ENCODE measurements around the gene PARD3B.

Gene PARD3B

GRCh38 chr2:204876311-204876710, 331.0 kb downstream of the PARD3B start:
- Histone ChIP-seq H3K4me3 (ENCODE audit: low read length) (no peak overlapping the region), H3K27me3 (ENCODE audit: control insufficient read depth, low read length) (no peaks in the 10 kb centered on the region), H3K27ac (ENCODE audit: low read depth, low read length) (no peak overlapping the region), H3K9me2 (replicated peaks; ENCODE audit: control insufficient read depth, low read length) (no peaks in the 10 kb centered on the region), H3K4me2 (ENCODE audit: low read length) (no peak overlapping the region), H3K4me1 (ENCODE audit: control insufficient read depth, low read length) (no peaks in the 10 kb centered on the region), H3F3A (ENCODE audit: control insufficient read depth, insufficient read depth) (no peaks in the 10 kb centered on the region), H3K79me2 (ENCODE audit: control insufficient read depth, low read length) (no peaks in the 10 kb centered on the region), H3K36me3 (ENCODE audit: control insufficient read depth, low read length) (no peaks in the 10 kb centered on the region), H4K20me1 (ENCODE audit: control insufficient read depth, insufficient read depth, low read depth, low read length) (no peaks in the 10 kb centered on the region), H3K9me3 (ENCODE audit: control insufficient read depth, insufficient read depth, low read length) (no peaks in the 10 kb centered on the region)
- TF ChIP-seq EZH2phosphoT487 (IDR thresholded peaks at IDR 0.05; ENCODE audit: borderline replicate concordance, low read length): no peak
- TF ChIP-seq, protein P1, sequence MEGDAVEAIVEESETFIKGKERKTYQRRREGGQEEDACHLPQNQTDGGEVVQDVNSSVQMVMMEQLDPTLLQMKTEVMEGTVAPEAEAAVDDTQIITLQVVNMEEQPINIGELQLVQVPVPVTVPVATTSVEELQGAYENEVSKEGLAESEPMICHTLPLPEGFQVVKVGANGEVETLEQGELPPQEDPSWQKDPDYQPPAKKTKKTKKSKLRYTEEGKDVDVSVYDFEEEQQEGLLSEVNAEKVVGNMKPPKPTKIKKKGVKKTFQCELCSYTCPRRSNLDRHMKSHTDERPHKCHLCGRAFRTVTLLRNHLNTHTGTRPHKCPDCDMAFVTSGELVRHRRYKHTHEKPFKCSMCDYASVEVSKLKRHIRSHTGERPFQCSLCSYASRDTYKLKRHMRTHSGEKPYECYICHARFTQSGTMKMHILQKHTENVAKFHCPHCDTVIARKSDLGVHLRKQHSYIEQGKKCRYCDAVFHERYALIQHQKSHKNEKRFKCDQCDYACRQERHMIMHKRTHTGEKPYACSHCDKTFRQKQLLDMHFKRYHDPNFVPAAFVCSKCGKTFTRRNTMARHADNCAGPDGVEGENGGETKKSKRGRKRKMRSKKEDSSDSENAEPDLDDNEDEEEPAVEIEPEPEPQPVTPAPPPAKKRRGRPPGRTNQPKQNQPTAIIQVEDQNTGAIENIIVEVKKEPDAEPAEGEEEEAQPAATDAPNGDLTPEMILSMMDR (IDR thresholded peaks at IDR 0.05; ENCODE audit: low read depth, low read length, poor library complexity, severe bottlenecking): no peak

DNA sequence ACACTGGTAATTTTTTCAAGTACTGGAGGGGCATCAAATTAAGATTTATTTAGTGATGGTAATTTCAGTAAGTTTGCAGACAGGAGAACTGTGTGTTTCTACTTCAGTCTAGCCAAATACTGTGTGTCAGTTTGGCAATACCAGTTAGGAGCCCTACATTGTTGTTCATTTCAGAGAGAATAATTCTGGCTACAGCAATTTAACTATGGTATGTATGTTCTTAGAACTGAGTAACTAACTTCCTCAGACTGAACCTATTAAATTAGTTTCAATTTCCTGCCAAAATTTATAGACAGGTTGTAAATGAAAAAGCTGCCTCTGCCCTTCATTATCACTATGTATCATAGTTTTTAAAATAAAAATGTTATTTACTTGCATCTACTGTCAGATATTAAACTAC, 332.4 kb downstream of the PARD3B start:
- H3K4me3 ChIP-seq (ENCODE audit: low read length): no peak overlapping the region
- H3K4me2 ChIP-seq (ENCODE audit: low read length): no peak overlapping the region
- TF ChIP-seq, protein P1 (IDR thresholded peaks at IDR 0.05; ENCODE audit: low read depth, low read length, poor library complexity, severe bottlenecking): no peak
- TF ChIP-seq EZH2phosphoT487 (IDR thresholded peaks at IDR 0.05; ENCODE audit: borderline replicate concordance, low read length): no peak
- no peaks in the 10 kb centered on the region for H3K36me3 ChIP-seq (ENCODE audit: control insufficient read depth, low read length)
- H3K27ac ChIP-seq (ENCODE audit: low read depth, low read length): no peak overlapping the region
- no peaks in the 10 kb centered on the region for H3F3A ChIP-seq (ENCODE audit: control insufficient read depth, insufficient read depth)
- no peaks in the 10 kb centered on the region for H3K27me3 ChIP-seq (ENCODE audit: control insufficient read depth, low read length)
- H4K20me1 ChIP-seq (ENCODE audit: control insufficient read depth, insufficient read depth, low read depth, low read length): no peaks in the 10 kb centered on the region
- no peaks in the 10 kb centered on the region for H3K9me2 ChIP-seq (replicated peaks; ENCODE audit: control insufficient read depth, low read length)
- no peaks in the 10 kb centered on the region for H3K79me2 ChIP-seq (ENCODE audit: control insufficient read depth, low read length)
- no peaks in the 10 kb centered on the region for H3K9me3 ChIP-seq (ENCODE audit: control insufficient read depth, insufficient read depth, low read length)
- no peaks in the 10 kb centered on the region for H3K4me1 ChIP-seq (ENCODE audit: control insufficient read depth, low read length)

- Histone ChIP-seq H3K27ac (ENCODE audit: low read depth, low read length) (no peak overlapping the region), H4K20me1 (ENCODE audit: control insufficient read depth, insufficient read depth, low read depth, low read length) (no peaks in the 10 kb centered on the region), H3K79me2 (ENCODE audit: control insufficient read depth, low read length) (no peaks in the 10 kb centered on the region), H3K9me3 (ENCODE audit: control insufficient read depth, insufficient read depth, low read length) (no peaks in the 10 kb centered on the region), H3K27me3 (ENCODE audit: control insufficient read depth, low read length) (no peaks in the 10 kb centered on the region), H3K36me3 (ENCODE audit: control insufficient read depth, low read length) (no peaks in the 10 kb centered on the region), H3F3A (ENCODE audit: control insufficient read depth, insufficient read depth) (no peaks in the 10 kb centered on the region), H3K4me3 (ENCODE audit: low read length) (no peak overlapping the region), H3K4me2 (ENCODE audit: low read length) (no peak overlapping the region), H3K4me1 (ENCODE audit: control insufficient read depth, low read length) (no peaks in the 10 kb centered on the region), H3K9me2 (replicated peaks; ENCODE audit: control insufficient read depth, low read length) (no peaks in the 10 kb centered on the region)
- TF ChIP-seq, protein P1 (IDR thresholded peaks at IDR 0.05; ENCODE audit: low read depth, low read length, poor library complexity, severe bottlenecking): no peak
- no peak for TF ChIP-seq EZH2phosphoT487 (IDR thresholded peaks at IDR 0.05; ENCODE audit: borderline replicate concordance, low read length)
These were observed 335.7 kb downstream of the PARD3B start for GRCh38 chr2:204880928-204881327.

DNA sequence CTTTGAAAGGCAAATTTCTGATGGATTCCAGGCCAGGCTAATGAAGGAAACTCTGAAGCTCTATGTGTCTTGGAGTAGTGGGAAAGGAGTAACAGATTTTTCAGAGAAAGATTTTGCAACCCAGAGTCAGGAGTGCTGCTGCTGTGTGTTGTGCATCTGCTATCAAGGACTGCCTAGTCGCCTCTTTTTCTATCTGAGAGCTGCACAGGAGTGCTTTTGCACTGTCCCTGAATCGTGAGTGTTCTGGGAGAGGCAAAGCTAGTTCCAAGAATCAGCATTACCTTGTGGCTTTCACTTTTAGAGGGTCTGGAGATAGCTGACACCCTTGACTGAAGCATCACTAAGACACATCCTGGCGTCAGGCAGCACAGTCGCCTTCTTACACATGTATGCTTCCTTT, 336.4 kb downstream of the PARD3B start:
- Histone ChIP-seq H4K20me1 (ENCODE audit: control insufficient read depth, insufficient read depth, low read depth, low read length) (no peaks in the 10 kb centered on the region), H3K9me2 (replicated peaks; ENCODE audit: control insufficient read depth, low read length) (no peaks in the 10 kb centered on the region), H3K4me2 (ENCODE audit: low read length) (no peak overlapping the region), H3F3A (ENCODE audit: control insufficient read depth, insufficient read depth) (no peaks in the 10 kb centered on the region), H3K9me3 (ENCODE audit: control insufficient read depth, insufficient read depth, low read length) (no peaks in the 10 kb centered on the region), H3K27ac (ENCODE audit: low read depth, low read length) (no peak overlapping the region), H3K4me1 (ENCODE audit: control insufficient read depth, low read length) (no peaks in the 10 kb centered on the region), H3K4me3 (ENCODE audit: low read length) (no peak overlapping the region), H3K27me3 (ENCODE audit: control insufficient read depth, low read length) (no peaks in the 10 kb centered on the region), H3K36me3 (ENCODE audit: control insufficient read depth, low read length) (no peaks in the 10 kb centered on the region), H3K79me2 (ENCODE audit: control insufficient read depth, low read length) (no peaks in the 10 kb centered on the region)
- TF ChIP-seq, protein P1 (IDR thresholded peaks at IDR 0.05; ENCODE audit: low read depth, low read length, poor library complexity, severe bottlenecking): no peak
- no peak for TF ChIP-seq EZH2phosphoT487 (IDR thresholded peaks at IDR 0.05; ENCODE audit: borderline replicate concordance, low read length)
